Measurements from ENCODE around the gene CUL3. TPM values are rescaled to one million over a fixed set of nuclear protein-coding genes. Genes with fewer than 3 reads are reported as not detected.
A peak's percentile ranks its signal among the peaks of the same experiment; 100 is the strongest.
"Not testable (repeated sequence)": the region's sequence is repeated elsewhere in the genome, so short reads cannot be mapped to it uniquely, and the experiment has no call there.

CUL3 gene
- total RNA-seq, 1 experiment from 2014 or later: 86.2 TPM

DNA sequence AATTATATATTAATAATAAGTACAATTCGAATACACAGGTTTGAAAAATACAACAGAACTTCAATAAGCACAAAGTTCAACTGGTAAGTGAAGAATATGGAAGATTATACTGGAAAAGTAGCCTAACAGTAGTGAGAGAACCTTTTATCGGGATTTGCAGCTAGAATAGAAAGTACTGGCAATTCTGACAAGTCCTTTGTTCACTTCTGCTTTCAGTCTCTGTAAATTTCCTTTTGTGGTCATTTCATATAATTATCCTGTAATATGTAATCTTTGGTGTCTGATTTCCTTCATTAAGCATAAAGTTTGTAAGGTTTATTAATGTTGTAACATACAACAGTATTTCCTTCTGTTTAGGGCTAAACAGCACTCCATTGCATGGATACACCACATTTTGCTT lies 67.2 kb downstream of the CUL3 start:
- no peak for TF ChIP-seq FOXK1 (CRISPR knock-in tag; IDR thresholded peaks at IDR 0.05)
- no peak for TF ChIP-seq SMAD4 (CRISPR knock-in tag; IDR thresholded peaks at IDR 0.05)
- no peak for TF ChIP-seq ZNF425 (CRISPR knock-in tag; conservative IDR thresholded peaks at IDR 0.05)
- no peak for TF ChIP-seq HMGA2 (CRISPR knock-in tag; IDR thresholded peaks at IDR 0.05)
- no peak for TF ChIP-seq E2F1 (CRISPR knock-in tag; IDR thresholded peaks at IDR 0.05)
- TF ChIP-seq, protein P1, sequence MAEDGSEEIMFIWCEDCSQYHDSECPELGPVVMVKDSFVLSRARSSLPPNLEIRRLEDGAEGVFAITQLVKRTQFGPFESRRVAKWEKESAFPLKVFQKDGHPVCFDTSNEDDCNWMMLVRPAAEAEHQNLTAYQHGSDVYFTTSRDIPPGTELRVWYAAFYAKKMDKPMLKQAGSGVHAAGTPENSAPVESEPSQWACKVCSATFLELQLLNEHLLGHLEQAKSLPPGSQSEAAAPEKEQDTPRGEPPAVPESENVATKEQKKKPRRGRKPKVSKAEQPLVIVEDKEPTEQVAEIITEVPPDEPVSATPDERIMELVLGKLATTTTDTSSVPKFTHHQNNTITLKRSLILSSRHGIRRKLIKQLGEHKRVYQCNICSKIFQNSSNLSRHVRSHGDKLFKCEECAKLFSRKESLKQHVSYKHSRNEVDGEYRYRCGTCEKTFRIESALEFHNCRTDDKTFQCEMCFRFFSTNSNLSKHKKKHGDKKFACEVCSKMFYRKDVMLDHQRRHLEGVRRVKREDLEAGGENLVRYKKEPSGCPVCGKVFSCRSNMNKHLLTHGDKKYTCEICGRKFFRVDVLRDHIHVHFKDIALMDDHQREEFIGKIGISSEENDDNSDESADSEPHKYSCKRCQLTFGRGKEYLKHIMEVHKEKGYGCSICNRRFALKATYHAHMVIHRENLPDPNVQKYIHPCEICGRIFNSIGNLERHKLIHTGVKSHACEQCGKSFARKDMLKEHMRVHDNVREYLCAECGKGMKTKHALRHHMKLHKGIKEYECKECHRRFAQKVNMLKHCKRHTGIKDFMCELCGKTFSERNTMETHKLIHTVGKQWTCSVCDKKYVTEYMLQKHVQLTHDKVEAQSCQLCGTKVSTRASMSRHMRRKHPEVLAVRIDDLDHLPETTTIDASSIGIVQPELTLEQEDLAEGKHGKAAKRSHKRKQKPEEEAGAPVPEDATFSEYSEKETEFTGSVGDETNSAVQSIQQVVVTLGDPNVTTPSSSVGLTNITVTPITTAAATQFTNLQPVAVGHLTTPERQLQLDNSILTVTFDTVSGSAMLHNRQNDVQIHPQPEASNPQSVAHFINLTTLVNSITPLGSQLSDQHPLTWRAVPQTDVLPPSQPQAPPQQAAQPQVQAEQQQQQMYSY (CRISPR knock-in tag; IDR thresholded peaks at IDR 0.05): no peak
- no peak for TF ChIP-seq ZNF263 (CRISPR knock-in tag; IDR thresholded peaks at IDR 0.05; ENCODE audit: low read depth)
- TF ChIP-seq, protein P2, sequence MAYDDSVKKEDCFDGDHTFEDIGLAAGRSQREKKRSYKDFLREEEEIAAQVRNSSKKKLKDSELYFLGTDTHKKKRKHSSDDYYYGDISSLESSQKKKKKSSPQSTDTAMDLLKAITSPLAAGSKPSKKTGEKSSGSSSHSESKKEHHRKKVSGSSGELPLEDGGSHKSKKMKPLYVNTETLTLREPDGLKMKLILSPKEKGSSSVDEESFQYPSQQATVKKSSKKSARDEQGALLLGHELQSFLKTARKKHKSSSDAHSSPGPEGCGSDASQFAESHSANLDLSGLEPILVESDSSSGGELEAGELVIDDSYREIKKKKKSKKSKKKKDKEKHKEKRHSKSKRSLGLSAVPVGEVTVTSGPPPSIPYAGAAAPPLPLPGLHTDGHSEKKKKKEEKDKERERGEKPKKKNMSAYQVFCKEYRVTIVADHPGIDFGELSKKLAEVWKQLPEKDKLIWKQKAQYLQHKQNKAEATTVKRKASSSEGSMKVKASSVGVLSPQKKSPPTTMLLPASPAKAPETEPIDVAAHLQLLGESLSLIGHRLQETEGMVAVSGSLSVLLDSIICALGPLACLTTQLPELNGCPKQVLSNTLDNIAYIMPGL (CRISPR knock-in tag; IDR thresholded peaks at IDR 0.05): no peak
- H3K36me3 Mint-ChIP-seq: peaks cover 11% of the 10 kb centered on the region
- H3K4me1 Mint-ChIP-seq: peaks cover 12% of the 10 kb centered on the region
- ChIA-PET POLR2A (no interaction called here), CTCF (no interaction called here)
- H3K4me3 Mint-ChIP-seq: no peak overlapping the region
- no peak overlapping the region for H3K27ac Mint-ChIP-seq
- ATAC-seq (no peak), DNase-seq (ENCODE audit: low spot score) (no peak)
- H3K27me3 Mint-ChIP-seq (ENCODE audit: low read depth): no peaks in the 10 kb centered on the region
- H3K9me3 Mint-ChIP-seq: no peaks in the 10 kb centered on the region

DNA sequence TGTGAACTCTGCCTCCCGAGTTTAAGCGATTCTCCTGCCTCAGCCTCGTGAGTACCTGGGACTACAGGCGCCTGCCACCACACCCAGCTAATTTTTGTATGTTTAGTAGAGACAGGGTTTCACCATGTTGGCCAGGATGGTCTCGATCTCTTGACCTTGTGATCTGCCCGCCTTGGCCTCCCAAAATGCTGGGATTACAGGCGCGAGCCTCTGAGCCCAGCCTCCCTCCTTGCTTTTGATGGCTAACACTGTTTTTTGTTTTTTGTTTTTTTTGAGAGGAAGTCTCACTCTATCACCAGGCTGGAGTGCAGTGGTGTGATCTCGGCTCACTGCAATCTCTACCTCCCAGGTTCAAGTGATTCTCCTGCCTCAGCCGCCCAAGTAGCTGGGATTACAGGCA lies 68.8 kb downstream of the CUL3 start:
- H3K27me3 Mint-ChIP-seq (ENCODE audit: low read depth); ATAC-seq; CTCF ChIA-PET; H3K9me3 Mint-ChIP-seq; H3K4me3 Mint-ChIP-seq; H3K27ac Mint-ChIP-seq; DNase-seq (ENCODE audit: low spot score): not testable (repeated sequence)
- H3K36me3 Mint-ChIP-seq: peaks cover 13% of the 10 kb centered on the region
- POLR2A ChIA-PET: interaction anchor here (0.6 kb wide), 1 partner anchor 109 kb away, joined by 9 read pairs; no protein-coding TSS in a partner anchor
- peaks cover 12% of the 10 kb centered on the region for H3K4me1 Mint-ChIP-seq

DNA sequence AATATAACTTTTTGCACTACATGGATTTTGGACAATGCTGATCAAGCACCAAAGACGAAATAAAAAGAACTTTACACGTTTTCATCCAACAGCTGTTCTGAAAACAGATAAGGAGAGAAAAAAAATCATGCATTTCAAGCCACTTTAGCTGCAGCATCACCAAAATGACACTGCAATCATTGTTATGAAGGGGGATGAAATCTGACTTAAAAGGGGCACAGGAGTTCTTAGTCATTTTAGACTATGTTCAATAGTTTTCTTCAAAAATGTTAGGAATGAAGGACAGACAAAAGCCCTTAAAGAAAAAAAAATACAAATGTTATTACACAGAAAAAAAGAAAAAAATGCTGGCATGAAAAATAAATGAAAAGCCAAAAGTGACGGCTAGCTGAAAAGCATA lies 71.2 kb downstream of the CUL3 start:
- ChIA-PET CTCF (no interaction called here), POLR2A (no interaction called here)
- Mint-ChIP-seq H3K27ac (peak overlapping the region; percentile 57; the same call in 1 of the 2 replicates), H3K27me3 (ENCODE audit: low read depth) (no peaks in the 10 kb centered on the region), H3K4me1 (no peaks in the 10 kb centered on the region), H3K9me3 (no peaks in the 10 kb centered on the region), H3K36me3 (peaks cover 13% of the 10 kb centered on the region), H3K4me3 (no peak overlapping the region)
- ATAC-seq: no peak
- no peak for DNase-seq (ENCODE audit: low spot score)
- TF ChIP-seq, protein P3, sequence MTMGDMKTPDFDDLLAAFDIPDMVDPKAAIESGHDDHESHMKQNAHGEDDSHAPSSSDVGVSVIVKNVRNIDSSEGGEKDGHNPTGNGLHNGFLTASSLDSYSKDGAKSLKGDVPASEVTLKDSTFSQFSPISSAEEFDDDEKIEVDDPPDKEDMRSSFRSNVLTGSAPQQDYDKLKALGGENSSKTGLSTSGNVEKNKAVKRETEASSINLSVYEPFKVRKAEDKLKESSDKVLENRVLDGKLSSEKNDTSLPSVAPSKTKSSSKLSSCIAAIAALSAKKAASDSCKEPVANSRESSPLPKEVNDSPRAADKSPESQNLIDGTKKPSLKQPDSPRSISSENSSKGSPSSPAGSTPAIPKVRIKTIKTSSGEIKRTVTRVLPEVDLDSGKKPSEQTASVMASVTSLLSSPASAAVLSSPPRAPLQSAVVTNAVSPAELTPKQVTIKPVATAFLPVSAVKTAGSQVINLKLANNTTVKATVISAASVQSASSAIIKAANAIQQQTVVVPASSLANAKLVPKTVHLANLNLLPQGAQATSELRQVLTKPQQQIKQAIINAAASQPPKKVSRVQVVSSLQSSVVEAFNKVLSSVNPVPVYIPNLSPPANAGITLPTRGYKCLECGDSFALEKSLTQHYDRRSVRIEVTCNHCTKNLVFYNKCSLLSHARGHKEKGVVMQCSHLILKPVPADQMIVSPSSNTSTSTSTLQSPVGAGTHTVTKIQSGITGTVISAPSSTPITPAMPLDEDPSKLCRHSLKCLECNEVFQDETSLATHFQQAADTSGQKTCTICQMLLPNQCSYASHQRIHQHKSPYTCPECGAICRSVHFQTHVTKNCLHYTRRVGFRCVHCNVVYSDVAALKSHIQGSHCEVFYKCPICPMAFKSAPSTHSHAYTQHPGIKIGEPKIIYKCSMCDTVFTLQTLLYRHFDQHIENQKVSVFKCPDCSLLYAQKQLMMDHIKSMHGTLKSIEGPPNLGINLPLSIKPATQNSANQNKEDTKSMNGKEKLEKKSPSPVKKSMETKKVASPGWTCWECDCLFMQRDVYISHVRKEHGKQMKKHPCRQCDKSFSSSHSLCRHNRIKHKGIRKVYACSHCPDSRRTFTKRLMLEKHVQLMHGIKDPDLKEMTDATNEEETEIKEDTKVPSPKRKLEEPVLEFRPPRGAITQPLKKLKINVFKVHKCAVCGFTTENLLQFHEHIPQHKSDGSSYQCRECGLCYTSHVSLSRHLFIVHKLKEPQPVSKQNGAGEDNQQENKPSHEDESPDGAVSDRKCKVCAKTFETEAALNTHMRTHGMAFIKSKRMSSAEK (CRISPR knock-in tag; IDR thresholded peaks at IDR 0.05; ENCODE audit: borderline replicate concordance): no peak
- TF ChIP-seq USF1 (CRISPR knock-in tag; IDR thresholded peaks at IDR 0.05) (no peak), SMAD3 (CRISPR knock-in tag; IDR thresholded peaks at IDR 0.05; ENCODE audit: borderline replicate concordance) (no peak), SMAD4 (CRISPR knock-in tag; IDR thresholded peaks at IDR 0.05) (no peak), IRF2 (CRISPR knock-in tag; IDR thresholded peaks at IDR 0.05; ENCODE audit: borderline replicate concordance, low read depth) (no peak), ZBTB43 (CRISPR knock-in tag; IDR thresholded peaks at IDR 0.05) (no peak)
- TF ChIP-seq, protein P4, sequence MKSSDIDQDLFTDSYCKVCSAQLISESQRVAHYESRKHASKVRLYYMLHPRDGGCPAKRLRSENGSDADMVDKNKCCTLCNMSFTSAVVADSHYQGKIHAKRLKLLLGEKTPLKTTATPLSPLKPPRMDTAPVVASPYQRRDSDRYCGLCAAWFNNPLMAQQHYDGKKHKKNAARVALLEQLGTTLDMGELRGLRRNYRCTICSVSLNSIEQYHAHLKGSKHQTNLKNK (CRISPR knock-in tag; IDR thresholded peaks at IDR 0.05): no peak

Data from WTC11 (cell line).